Measurements from ENCODE around the gene ZNG1E. TPM values are rescaled to one million over a fixed set of nuclear protein-coding genes. Genes with fewer than 3 reads are reported as not detected.

The ZNG1E gene
- total RNA-seq: 49.9 and 77.5 TPM in 2 replicates

GRCh38 chr9:65675589-65676021, at the start of gene ZNG1E:
ZNG1E (plus strand) TSS chr9:65675928; CDS start chr9:65675977, 49 bp downstream.

GRCh38 chr9:65737096-65737564, 61.4 kb downstream of the ZNG1E start, which contains the start of gene FOXD4L4:
FOXD4L4 (plus strand) TSS chr9:65737146; CDS start chr9:65737146, 0 bp downstream.

Other genes with a start within 250 kb of the ZNG1E start
- gene FOXD4L4, start 61.2 kb downstream of the ZNG1E start, total RNA-seq: 0.34 and 0.43 TPM in 2 replicates